Activated CD8-positive, alpha-beta memory T cell treated with anti-CD3 and anti-CD28 coated beads for 24 hours (primary cell): ENCODE measurements around the gene RPLP1.
A peak's percentile ranks its signal among the peaks of the same experiment; 100 is the strongest.

Experiments
- DNase-seq: peaks from one replicate; pipeline ENCODE4 v3.0.0-alpha.2; 2020

The RPLP1 gene

GRCh38 chr15:69499521-69500211 lies 47.0 kb downstream of the RPLP1 start:
- DNase-seq: no peak

- no peak for DNase-seq
Observed at GRCh38 chr15:69500339-69500738, 47.7 kb downstream of the RPLP1 start.

GRCh38 chr15:69501456-69501855 lies 48.8 kb downstream of the RPLP1 start:
- DNase-seq: no peak

- DNase-seq: no peak
Observed at GRCh38 chr15:69502470-69503045, 49.9 kb downstream of the RPLP1 start.

GRCh38 chr15:69504352-69505040 lies 51.9 kb downstream of the RPLP1 start:
- DNase-seq: peak; percentile 32
